Measurements from ENCODE around the gene GALK1.

Gene GALK1

DNA sequence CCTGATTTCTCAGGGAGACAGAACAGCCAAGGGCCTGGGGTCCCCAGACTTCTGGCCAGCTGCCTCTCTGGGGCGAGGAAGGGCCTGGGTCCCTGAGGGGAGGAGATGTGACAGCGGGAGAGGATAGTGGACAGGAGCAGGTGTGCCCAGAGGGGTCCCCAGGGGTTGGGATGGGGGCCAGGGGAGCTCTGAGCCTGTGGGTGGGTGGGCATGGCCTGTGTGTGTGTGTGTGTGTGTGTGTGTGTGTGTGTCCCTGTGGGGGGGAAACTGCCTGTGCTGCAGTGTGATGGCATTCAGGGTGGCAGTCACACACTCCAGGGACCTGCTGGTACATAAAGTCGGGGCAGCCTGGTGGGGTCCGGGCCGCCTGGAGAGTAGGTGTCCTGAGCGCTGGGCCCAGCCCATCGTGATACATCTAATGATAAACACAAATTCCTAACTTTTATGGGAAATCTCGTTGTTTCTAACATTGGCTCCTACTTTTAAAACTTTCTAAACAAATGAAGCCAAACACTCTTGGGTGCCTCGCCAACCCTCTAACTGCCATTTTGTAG is 42.4 kb downstream of the GALK1 start:
- no peak for DNase-seq

DNA sequence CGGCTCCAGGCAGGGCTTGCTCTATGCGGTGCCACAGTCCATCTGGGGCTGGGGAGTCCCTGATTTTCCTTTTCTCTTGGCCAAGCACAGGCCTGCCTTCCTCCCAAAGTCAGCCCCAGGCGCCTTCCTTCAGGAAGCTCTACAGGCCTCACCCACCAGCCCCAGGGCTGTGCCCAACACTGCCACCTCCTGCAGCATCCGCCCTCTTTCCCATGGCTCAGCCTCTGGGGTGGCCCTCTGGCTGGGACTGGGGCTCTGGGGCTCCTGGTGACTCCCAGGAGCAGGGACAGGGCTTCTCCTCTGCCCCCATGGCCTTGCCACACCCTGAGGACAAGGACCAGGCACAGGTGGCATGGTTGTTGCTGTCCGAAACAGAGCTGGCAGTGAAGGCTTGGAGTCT is 42.9 kb downstream of the GALK1 start:
- DNase-seq = no peak

DNA sequence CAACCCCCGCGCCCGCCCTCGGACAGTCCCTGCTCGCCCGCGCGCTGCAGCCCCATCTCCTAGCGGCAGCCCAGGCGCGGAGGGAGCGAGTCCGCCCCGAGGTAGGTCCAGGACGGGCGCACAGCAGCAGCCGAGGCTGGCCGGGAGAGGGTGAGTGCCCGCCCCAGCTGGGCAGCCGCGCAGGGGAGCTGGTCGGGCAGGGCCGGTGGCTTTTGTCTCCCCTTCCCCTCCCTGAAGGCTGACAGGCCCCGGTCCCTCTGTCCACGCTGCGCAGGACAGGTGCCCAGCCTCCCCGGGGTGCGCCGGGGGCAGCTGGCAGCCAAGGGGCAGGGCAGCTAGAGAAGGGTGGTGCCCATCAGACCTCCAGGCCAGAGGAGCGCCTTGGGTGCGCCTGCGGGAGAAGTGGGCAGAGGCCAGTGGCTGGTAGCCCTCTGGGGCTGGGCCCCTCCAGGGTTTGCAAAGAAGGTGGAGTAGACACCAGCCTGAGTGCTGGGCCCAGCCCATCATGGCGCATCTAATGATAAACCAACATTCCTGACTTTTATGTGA is 43.5 kb downstream of the GALK1 start:
- DNase-seq = no peak

DNA sequence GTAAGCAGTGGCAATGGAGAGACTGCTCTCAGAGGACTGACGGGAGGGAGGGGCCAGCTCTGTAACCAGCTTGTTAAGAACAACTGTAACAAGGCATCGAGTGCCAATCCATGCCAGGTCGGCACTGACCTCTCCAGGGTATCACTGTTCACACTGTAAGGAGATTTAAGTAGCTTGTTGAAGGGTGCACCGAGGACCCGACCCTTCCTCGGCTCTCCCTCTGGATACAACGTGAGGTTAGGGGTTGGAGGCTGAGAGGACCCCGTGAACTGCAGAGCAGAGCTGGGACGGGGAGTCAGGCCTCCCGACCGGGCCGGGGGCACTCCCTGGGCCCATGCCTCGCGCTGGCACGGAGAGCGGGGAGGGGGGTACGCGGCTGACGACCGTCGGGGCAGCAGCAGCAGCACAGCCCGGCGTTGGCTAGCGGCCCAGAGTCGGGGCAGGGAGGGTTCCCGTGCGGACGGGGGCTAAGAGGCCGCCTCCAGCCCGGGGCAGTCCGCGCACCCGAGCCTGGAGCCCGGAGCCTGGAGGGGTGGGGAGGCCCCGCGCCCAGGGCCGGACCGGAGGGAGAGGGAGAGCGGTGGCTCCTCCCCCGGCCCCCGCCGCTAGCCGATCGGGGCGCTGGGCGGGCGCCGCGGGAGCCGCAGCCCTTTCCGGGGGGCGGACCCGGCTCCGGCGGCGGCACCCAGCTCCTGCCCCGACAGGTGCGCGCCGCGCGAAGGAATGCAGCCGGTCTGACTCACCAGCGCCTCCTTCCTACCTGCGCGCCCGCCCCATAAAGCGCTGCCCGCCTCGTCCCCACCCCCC is 44.1 kb downstream of the GALK1 start, which contains the start of gene ITGB4:
ITGB4 (plus strand) TSS at position 804 of the 807 bp plus-strand sequence. CDS start 3,245 bp downstream, outside the sequence.
- peak; percentile 42 for DNase-seq

DNA sequence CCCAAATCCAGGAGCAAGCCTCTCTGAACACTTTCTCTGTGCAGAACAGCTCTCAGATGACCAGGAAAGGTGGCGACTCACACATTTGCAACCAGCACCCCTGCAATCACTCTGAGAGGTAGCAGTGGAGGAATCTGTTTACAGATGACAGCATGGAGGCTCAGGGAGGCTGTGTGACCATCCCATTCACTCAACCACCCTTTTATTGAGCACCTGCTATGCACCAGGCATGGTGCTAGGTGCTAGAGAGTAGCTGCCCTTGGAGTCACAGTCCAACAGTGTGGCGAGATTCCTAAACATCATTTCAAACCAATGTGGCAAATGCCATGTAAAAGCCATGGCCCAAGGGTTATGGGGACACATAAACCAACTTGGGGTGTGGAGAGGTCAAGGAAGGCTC is 45.3 kb downstream of the GALK1 start:
- DNase-seq = no peak

DNA sequence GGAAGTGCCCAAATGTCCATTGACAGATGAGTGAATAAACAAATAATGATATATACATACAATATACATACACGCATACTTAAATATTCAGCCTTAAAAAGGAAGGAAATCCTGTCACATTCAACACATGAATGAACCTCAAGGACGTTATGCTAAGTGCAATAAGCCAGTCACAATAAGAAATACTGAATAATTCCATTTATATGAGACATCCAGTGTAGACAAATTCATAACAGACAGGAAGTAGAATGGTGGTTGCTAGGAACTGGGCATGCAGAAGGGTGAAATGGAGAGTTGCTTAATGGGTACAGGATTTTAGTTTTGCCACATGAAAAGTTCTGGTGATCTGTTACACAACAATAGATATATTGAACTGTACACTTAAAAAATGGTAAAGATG is 52.5 kb downstream of the GALK1 start:
- no peak for DNase-seq
